ENCODE data around the gene ACTL10.

Gene ACTL10

GRCh38 chr20:33664762-33665144 is 2.0 kb upstream of the ACTL10 start:
- DNase-seq: no peak

GRCh38 chr20:33667245-33667675 is 517 bp downstream of the ACTL10 start:
- peak; percentile 33 to 40 for DNase-seq

GRCh38 chr20:33667676-33668465 is 1.1 kb downstream of the ACTL10 start:
- peak; percentile 80 to 81 for DNase-seq

GRCh38 chr20:33668466-33669155 is 1.9 kb downstream of the ACTL10 start:
- DNase-seq: no peak

GRCh38 chr20:33669224-33669623 is 2.5 kb downstream of the ACTL10 start:
- no peak for DNase-seq

GRCh38 chr20:33669873-33670640 is 3.3 kb downstream of the ACTL10 start:
- DNase-seq: no peak

- no peak for DNase-seq
Measured at GRCh38 chr20:33670715-33671499, 4.2 kb downstream of the ACTL10 start.

- DNase-seq: no peak
Measured at GRCh38 chr20:33671573-33672288, 5.0 kb downstream of the ACTL10 start.

- DNase-seq: no peak
Measured at GRCh38 chr20:33672426-33673113, 5.8 kb downstream of the ACTL10 start.

- DNase-seq: no peak
Measured at GRCh38 chr20:33673114-33673409, 6.3 kb downstream of the ACTL10 start.

- no peak for DNase-seq
Measured at GRCh38 chr20:33673410-33674293, 6.9 kb downstream of the ACTL10 start.

- DNase-seq: peak; percentile 62 to 70
Measured at GRCh38 chr20:33674294-33675135, 7.8 kb downstream of the ACTL10 start, which contains the start of gene NECAB3. Gene NECAB3, minus strand, starts transcription at chr20:33674428. Its CDS starts 76 bp downstream, at chr20:33674352.

GRCh38 chr20:33675136-33675959 is 8.6 kb downstream of the ACTL10 start:
- no peak for DNase-seq

- DNase-seq: no peak
Measured at GRCh38 chr20:33676121-33676520, 9.4 kb downstream of the ACTL10 start.

- no peak for DNase-seq
Measured at GRCh38 chr20:33676652-33677645, 10.2 kb downstream of the ACTL10 start.

GRCh38 chr20:33677991-33678702 is 11.4 kb downstream of the ACTL10 start:
- DNase-seq: no peak

All from CD4-positive, alpha-beta T cell treated with Interleukin-4 for 1 hour (primary cell).